HG02973 (cell line): ENCODE data around the gene PNPLA6.
"Not testable (repeated sequence)": the region's sequence is repeated elsewhere in the genome, so short reads cannot be mapped to it uniquely, and the experiment has no call there.

Experiments
- ATAC-seq: cut with Tn5 transposase; IDR thresholded peaks from one replicate; pipeline ENCODE4 v1.9.1; 2021; ENCODE audit warnings: moderate library complexity; ENCODE audit not compliant: unreplicated experiment

PNPLA6 gene

DNA sequence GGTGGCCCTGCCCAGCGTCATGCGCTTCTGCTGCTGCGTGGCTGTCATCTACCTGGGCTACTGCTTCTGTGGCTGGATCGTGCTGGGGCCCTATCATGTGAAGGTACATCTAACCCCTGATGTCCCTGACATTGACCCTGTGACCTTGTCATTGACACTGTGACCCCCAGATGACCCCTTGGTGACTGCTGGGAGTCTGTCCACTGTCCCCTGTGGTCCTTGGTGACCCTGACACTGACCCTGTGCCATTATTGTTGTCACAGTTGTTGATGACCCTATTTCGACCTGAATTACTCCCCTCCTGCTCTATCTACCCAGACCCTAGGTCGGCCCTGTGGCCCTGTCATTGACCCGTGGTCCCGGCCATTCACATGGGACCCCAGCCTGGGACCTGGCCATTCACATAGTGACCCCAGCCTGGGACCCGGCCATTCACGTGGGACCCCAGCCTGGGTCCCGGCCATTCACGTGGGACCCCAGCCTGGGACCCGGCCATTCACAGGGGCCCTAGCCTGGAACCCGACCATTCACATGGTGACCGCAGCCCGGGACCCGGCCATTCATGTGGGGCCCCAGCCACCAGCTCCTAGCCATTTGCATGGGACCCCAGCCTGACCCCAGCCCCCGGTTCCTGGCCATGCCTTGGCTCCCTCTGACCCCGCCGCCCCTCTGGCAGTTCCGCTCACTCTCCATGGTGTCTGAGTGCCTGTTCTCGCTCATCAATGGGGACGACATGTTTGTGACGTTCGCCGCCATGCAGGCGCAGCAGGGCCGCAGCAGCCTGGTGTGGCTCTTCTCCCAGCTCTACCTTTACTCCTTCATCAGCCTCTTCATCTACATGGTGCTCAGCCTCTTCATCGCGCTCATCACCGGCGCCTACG is 5.7 kb upstream of the PNPLA6 start:
- no peak for ATAC-seq

DNA sequence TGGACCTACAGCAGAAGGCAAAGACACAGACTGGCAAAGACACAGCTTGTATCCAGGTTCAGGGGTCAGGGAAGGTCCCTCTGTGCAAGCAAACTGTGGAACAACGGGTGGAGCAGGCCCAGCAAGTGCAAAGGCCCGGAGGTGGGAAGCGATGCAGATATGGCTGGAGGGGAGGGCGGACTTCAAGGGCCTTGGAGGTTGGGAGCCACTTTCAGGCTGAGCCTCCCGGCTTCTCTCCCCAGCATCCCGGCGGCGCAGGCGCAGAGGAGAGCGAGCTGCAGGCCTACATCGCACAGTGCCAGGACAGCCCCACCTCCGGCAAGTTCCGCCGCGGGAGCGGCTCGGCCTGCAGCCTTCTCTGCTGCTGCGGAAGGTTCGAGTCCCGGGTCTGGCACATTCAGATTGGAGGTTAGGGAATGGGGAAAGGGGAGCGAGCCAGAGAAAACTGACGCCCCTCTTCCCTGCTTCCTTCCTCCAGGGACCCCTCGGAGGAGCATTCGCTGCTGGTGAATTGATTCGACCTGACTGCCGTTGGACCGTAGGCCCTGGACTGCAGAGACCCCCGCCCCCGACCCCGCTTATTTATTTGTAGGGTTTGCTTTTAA is 2.1 kb upstream of the PNPLA6 start:
- no peak for ATAC-seq

GRCh38 chr19:7533925-7534480 is 1.5 kb upstream of the PNPLA6 start:
- no peak for ATAC-seq

- peak; percentile 6 for ATAC-seq
Measured at GRCh38 chr19:7534531-7535046, 928 bp upstream of the PNPLA6 start.

GRCh38 chr19:7535998-7536695 is 630 bp downstream of the PNPLA6 start:
- ATAC-seq = no peak

DNA sequence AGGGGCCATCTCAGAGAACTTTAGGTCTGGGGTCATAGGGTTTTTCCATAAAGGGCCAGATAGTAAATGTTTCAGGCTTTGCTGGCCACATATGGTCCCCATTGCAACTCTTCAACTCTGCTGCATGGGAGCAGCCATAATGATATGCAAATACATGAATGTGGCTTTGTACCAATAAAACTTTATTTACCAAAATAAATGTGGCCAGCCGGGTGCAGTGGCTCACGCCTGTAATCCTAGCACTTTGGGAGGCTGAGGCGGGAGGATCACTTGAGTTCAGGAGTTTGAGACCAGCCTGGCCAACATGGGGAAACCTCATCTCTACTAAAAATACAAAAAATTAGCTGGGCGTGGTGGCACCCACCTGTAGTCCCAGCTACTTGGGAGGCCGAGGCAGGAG is 3.5 kb downstream of the PNPLA6 start:
- not testable (repeated sequence) for ATAC-seq

DNA sequence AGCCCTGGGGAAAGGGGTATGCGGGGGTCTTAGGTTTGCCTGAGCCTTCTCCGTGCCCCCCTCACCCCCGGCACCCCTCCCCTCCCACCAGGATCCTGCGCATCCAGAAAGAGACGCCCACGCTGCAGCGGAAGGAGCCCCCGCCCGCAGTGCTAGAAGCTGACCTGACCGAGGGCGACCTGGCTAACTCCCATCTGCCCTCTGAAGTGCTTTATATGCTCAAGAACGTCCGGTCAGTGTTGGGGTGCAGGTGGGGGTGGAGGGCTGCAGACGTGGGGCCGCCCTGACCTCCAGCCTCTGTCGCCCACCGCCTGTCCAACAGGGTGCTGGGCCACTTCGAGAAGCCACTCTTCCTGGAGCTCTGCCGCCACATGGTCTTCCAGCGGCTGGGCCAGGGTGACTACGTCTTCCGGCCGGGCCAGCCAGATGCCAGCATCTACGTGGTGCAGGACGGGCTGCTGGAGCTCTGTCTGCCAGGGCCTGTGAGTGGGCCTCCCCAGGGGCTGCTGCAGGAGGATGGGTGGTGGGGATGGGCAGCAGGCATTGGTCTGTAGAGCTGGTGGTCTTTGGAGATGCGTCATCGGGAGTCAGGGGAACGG is 4.4 kb downstream of the PNPLA6 start:
- no peak for ATAC-seq

GRCh38 chr19:7540761-7541474 is 5.4 kb downstream of the PNPLA6 start:
- ATAC-seq = no peak

DNA sequence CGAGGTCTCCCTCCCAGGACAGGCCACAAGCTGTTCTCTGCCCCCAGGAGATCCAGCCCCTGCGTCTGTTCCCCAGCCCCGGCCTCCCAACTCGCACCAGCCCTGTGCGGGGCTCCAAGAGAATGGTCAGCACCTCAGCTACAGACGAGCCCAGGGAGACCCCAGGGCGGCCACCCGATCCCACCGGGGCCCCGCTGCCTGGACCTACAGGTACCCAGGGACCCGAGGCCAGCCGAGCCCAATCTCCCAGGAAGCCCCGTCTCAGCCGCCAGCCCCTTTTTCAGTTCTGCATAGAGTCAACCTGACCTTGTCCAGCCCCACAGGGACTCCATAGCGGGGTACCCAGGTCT is 5.9 kb downstream of the PNPLA6 start:
- ATAC-seq = no peak

GRCh38 chr19:7541828-7542443 is 6.4 kb downstream of the PNPLA6 start:
- no peak for ATAC-seq

DNA sequence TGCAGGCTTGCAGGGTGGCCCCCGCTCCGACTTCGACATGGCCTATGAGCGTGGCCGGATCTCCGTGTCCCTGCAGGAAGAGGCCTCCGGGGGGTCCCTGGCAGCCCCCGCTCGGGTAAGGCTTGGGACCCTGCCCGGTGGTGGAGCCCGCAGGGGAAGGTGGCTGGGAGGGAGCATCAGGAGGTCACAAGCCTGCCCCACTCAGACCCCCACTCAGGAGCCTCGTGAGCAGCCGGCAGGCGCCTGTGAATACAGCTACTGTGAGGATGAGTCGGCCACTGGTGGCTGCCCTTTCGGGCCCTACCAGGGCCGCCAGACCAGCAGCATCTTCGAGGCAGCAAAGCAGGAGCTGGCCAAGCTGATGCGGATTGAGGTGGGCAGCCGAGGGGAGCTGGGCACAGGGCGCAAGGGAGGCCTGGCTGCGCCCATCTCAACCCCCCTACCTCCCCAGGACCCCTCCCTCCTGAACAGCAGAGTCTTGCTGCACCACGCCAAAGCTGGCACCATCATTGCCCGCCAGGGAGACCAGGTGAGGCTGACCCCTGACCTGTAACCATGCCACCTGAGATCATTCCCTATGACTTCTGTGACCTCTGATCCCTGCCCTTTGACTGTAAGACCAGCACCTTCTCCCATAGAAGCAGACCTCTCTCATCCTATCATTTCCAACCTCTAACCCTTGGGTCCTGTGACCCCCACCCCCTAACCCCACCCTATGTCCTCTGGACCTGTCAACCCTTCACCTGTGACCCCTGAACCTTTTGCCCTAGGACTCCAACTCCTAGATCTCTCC is 7.2 kb downstream of the PNPLA6 start:
- ATAC-seq = no peak

DNA sequence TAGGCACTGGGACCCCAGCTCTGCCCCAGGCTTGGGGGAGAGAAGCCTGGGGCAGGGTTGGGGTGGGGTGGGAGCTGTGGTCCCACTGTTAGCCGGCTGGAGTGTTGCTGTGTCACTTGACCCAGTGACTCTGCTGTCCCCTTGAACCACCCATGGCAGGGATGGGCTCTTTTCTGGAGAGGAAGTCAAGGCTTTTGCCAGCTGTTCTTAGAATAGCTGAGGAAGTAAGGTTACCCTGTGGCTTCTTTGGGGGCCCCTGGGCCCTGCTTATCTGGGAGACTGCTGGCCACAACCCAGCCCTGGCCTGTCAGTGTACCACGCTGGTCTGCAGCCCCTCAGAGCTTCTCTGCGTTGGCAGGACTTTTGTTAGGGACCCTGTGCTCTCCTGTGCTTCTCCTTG is 9.1 kb downstream of the PNPLA6 start:
- no peak for ATAC-seq

DNA sequence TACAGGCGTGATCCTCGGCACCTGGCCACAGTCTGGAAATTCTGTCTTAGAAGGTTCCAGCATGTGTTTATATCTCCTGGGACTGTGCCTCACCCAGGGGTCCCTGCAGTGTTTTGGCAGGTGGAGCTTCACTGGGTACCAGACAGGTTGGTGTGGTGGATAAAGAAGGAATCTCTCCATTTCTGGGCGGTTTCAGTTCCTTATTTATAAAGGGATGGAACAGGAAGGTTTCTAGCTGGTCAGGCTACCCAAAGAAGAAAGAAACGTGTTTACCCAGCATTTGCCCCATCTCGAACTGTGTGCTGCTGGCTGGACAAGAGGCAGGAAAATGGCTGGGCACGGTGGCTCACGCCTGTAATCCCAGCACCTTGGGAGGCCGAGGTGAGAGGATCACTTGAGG is 9.8 kb downstream of the PNPLA6 start:
- ATAC-seq = no peak

GRCh38 chr19:7545904-7546303 is 10.4 kb downstream of the PNPLA6 start:
- ATAC-seq = no peak

- no peak for ATAC-seq
Measured at GRCh38 chr19:7547159-7547558, 11.6 kb downstream of the PNPLA6 start.

GRCh38 chr19:7549429-7550148 is 14.1 kb downstream of the PNPLA6 start:
- ATAC-seq = no peak

- ATAC-seq = no peak
Measured at GRCh38 chr19:7550169-7550770, 14.8 kb downstream of the PNPLA6 start.
